ENCODE data around the gene PRPF19.

The PRPF19 gene

DNA sequence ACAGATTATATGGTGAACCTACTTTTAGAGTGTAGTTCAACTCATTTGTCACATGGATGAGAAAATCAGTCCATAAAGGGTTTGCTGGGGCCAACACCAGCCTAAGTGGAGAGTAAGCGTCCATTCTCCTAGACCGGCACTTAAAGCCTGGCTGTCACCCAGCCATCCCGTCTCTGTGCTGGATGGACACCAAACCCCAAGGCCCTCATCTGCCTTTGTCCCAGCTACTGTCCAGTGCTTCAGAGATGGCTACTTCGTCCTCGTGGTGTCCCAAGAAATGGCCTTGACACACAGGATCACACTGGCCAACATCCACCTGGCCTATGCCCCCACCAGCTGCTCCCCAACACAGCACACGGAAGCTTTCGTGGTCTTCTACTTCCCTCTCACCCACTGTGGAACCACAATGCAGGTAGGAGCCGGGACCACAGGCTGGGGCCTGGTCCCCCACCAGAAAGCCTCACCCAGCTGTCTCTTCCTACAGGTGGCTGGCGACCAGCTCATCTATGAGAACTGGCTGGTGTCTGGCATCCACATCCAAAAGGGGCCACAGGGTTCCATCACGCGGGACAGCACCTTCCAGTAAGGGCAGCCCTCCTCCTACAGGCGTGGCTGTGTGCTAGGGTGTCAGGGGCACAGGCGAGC is 35.5 kb downstream of the PRPF19 start:
- no peak overlapping the region for H3K27ac ChIP-seq (ENCODE audit: low read length)
- peaks cover 8 to 15% of the 10 kb centered on the region in 2 donors for H3K4me1 ChIP-seq (ENCODE audit: control insufficient read depth in 1 of 2, insufficient read depth in 2 of 2, low read length in 2 of 2)

GRCh38 chr11:60870276-60870675 is 36.1 kb downstream of the PRPF19 start:
- H3K27ac ChIP-seq (ENCODE audit: low read length), result no peak overlapping the region
- H3K9me3 ChIP-seq (ENCODE audit: control insufficient read depth in 1 of 2, low read length in 2 of 2), result no peaks in the 10 kb centered on the region
- no peaks in the 10 kb centered on the region for H3K27me3 ChIP-seq (ENCODE audit: low read depth, low read length)
- no peak overlapping the region for H3K4me3 ChIP-seq (ENCODE audit: low read depth in 1 of 2, low read length in 2 of 2)
- H3K4me1 ChIP-seq (ENCODE audit: control insufficient read depth in 1 of 2, insufficient read depth in 2 of 2, low read length in 2 of 2), result peaks cover 8 to 15% of the 10 kb centered on the region in 2 donors
- no peaks in the 10 kb centered on the region for H3K36me3 ChIP-seq (ENCODE audit: control insufficient read depth in 1 of 2, insufficient read depth in 2 of 2, low read length in 2 of 2)

More for the DNA sequence above, 35.5 kb downstream of the PRPF19 start:
- Histone ChIP-seq H3K4me3 (ENCODE audit: low read depth in 1 of 2, low read length in 2 of 2) (no peak overlapping the region), H3K36me3 (ENCODE audit: control insufficient read depth in 1 of 2, insufficient read depth in 2 of 2, low read length in 2 of 2) (no peaks in the 10 kb centered on the region), H3K9me3 (ENCODE audit: control insufficient read depth in 1 of 2, low read length in 2 of 2) (no peaks in the 10 kb centered on the region), H3K27me3 (ENCODE audit: low read depth, low read length) (no peaks in the 10 kb centered on the region)

- H3K36me3 ChIP-seq (ENCODE audit: control insufficient read depth in 1 of 2, insufficient read depth in 2 of 2, low read length in 2 of 2), result no peaks in the 10 kb centered on the region
- peaks cover 8 to 15% of the 10 kb centered on the region in 2 donors for H3K4me1 ChIP-seq (ENCODE audit: control insufficient read depth in 1 of 2, insufficient read depth in 2 of 2, low read length in 2 of 2)
- H3K9me3 ChIP-seq (ENCODE audit: control insufficient read depth in 1 of 2, low read length in 2 of 2), result no peaks in the 10 kb centered on the region
- no peak overlapping the region for H3K4me3 ChIP-seq (ENCODE audit: low read depth in 1 of 2, low read length in 2 of 2)
- no peaks in the 10 kb centered on the region for H3K27me3 ChIP-seq (ENCODE audit: low read depth, low read length)
- no peak overlapping the region for H3K27ac ChIP-seq (ENCODE audit: low read length)
Observed at GRCh38 chr11:60869451-60869825, 36.9 kb downstream of the PRPF19 start.

- H3K4me3 ChIP-seq (ENCODE audit: low read depth in 1 of 2, low read length in 2 of 2), result no peak overlapping the region
- no peaks in the 10 kb centered on the region for H3K36me3 ChIP-seq (ENCODE audit: control insufficient read depth in 1 of 2, insufficient read depth in 2 of 2, low read length in 2 of 2)
- no peak overlapping the region for H3K27ac ChIP-seq (ENCODE audit: low read length)
- H3K9me3 ChIP-seq (ENCODE audit: control insufficient read depth in 1 of 2, low read length in 2 of 2), result no peaks in the 10 kb centered on the region
- H3K27me3 ChIP-seq (ENCODE audit: low read depth, low read length), result no peaks in the 10 kb centered on the region
- H3K4me1 ChIP-seq (ENCODE audit: control insufficient read depth in 1 of 2, insufficient read depth in 2 of 2, low read length in 2 of 2), result peaks cover 8 to 15% of the 10 kb centered on the region in 2 donors
Observed at GRCh38 chr11:60868682-60869450, 37.5 kb downstream of the PRPF19 start.

DNA sequence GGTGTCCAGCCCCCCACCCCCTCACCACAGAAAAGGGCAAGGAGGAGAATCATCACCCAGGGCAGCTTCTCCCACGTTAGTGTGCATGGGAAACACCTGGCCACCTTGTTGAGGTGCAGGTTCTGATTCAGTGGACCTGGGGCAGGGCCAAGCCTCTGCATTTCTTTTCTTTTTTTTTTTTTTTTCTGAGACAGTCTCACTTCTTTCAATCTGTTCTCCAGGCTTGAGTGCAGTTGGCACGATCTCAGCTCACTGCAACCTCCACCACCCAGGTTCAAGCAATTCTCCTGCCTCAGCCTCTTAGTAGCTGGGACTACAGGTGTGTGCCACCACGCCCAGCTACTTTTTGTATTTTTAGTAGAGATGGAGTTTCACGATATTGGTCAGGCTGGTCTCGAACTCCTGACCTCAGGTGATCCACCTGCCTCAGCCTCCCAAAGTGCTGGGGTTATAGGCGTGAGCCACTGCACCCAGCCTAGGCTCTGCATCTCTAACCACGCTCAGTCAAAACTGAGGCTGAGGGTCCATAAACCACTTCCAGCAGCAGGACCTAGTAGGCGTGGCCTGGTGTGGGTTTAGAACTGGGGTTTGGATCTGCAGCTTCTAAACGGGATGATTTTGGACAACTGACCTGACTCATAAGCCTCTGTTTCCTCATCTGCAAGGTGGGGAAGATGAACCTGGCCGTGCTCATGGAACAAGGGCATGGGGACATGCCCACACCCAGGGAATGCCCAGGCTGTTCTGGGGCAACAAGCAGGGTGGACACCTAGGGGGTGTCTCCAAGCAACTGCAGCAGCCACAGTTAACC is 38.3 kb downstream of the PRPF19 start:
- H3K9me3 ChIP-seq (ENCODE audit: control insufficient read depth in 1 of 2, low read length in 2 of 2), result no peaks in the 10 kb centered on the region
- H3K4me3 ChIP-seq (ENCODE audit: low read depth in 1 of 2, low read length in 2 of 2), result no peak overlapping the region
- no peaks in the 10 kb centered on the region for H3K27me3 ChIP-seq (ENCODE audit: low read depth, low read length)
- peaks cover 8 to 15% of the 10 kb centered on the region in 2 donors for H3K4me1 ChIP-seq (ENCODE audit: control insufficient read depth in 1 of 2, insufficient read depth in 2 of 2, low read length in 2 of 2)
- H3K27ac ChIP-seq (ENCODE audit: low read length), result no peak overlapping the region
- no peaks in the 10 kb centered on the region for H3K36me3 ChIP-seq (ENCODE audit: control insufficient read depth in 1 of 2, insufficient read depth in 2 of 2, low read length in 2 of 2)

DNA sequence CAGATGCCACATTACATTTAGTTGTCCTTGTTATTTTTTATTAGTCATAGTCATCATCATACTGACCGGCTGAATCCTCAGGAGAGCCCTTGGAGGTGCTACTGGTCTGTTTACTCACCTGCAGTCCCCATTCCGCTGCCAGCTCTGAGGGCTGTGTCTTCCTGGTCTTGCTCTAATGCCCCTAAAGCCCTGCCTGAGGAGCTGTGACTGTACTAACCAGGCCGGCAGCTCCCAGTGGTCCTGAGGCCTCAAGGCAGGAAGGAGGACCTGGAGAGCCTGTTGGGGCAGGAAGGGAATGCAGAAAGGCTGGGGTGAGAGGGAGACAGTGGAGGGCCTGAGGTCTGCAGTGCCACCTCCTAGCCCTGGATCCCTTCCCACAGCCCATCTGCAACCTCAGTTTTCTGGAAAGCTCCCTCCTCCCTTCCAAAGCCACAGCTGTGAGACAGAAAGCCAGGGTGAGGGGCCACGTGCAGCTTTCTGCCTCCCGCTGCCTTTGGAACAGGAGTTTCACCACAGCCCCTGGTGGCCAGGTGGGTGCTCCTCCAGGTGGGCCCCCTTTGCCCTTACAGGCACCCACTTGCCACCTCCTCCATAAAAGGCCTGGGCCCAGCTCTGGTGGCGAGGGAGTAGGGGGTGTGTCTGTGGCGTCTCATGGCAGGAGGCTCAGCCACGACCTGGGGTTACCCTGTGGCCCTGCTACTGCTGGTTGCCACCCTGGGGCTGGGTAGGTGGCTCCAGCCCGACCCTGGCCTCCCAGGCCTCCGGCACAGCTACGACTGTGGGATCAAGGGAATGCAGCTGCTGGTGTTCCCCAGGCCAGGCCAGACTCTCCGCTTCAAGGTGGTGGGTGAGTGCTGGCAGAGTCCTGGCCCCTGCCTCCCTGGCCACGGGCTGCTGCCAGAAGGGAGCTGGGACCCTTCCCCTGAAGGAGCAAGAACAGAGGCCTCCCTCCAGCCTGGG is 39.2 kb downstream of the PRPF19 start, which contains the start of gene ZP1:
Gene ZP1 (plus strand): TSS at position 632 of the 960 bp plus-strand sequence. CDS start 20 bp downstream, at position 652.
- Histone ChIP-seq H3K4me3 (ENCODE audit: low read depth in 1 of 2, low read length in 2 of 2) (no peak within 1 kb of the TSS), H3K36me3 (ENCODE audit: control insufficient read depth in 1 of 2, insufficient read depth in 2 of 2, low read length in 2 of 2) (no peaks in the 10 kb centered on the region), H3K9me3 (ENCODE audit: control insufficient read depth in 1 of 2, low read length in 2 of 2) (no peaks in the 10 kb centered on the region), H3K27me3 (ENCODE audit: low read depth, low read length) (no peaks in the 10 kb centered on the region), H3K4me1 (ENCODE audit: control insufficient read depth in 1 of 2, insufficient read depth in 2 of 2, low read length in 2 of 2) (peaks cover 3 to 8% of the 10 kb centered on the region in 2 donors), H3K27ac (ENCODE audit: low read length) (no peak within 1 kb of the TSS)

GRCh38 chr11:60864856-60865513 is 41.4 kb downstream of the PRPF19 start:
- H3K27ac ChIP-seq (ENCODE audit: low read length), result no peak overlapping the region
- H3K4me1 ChIP-seq (ENCODE audit: control insufficient read depth in 1 of 2, insufficient read depth in 2 of 2, low read length in 2 of 2), result no peaks in the 10 kb centered on the region
- no peaks in the 10 kb centered on the region for H3K36me3 ChIP-seq (ENCODE audit: control insufficient read depth in 1 of 2, insufficient read depth in 2 of 2, low read length in 2 of 2)
- H3K4me3 ChIP-seq (ENCODE audit: low read depth in 1 of 2, low read length in 2 of 2), result no peak overlapping the region
- no peaks in the 10 kb centered on the region for H3K27me3 ChIP-seq (ENCODE audit: low read depth, low read length)
- H3K9me3 ChIP-seq (ENCODE audit: control insufficient read depth in 1 of 2, low read length in 2 of 2), result no peaks in the 10 kb centered on the region

DNA sequence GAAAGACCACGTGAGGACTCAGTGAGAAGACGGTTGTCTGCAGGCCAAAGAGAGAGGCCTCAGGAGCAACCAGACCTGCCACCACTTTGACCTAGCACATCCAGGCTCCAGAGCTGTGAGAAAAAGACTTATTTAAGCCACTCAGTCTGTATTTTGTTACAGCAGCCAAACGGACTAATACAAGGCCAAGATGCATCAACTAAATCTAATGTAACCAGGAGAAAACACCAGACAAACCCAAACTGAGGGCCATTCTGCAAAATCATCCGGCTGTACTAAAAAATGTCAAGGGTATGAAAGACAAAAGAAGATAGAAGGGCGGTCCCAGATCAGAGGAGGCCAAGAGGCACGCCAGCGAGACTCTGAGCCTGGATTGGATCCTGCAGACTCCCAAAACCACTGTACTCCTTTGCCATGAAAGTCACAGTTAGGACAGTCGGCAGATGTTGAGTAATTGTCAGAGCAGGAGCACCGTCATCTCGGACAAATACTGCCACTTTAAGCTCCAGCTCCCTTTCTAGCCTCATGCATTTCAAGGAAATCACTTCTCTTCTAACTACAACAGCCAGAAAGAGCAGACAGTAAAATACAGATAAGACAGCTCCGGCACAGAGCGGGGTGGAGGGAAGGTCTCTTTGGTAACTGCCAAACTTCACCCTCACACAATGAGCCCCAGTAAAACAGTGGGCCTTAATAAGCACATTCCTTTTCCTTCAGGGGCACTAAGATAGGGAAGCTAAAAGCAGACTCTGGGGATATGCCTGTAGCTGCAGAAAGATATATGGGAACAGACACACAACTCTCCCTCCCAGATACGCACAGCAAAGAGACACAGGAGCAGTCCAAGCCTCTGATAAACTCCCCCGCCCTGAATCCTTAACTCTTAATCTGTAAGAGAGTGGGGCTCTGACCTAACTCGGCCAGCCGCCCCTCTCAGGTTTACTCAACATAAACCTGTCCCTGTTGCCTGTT is 42.5 kb downstream of the PRPF19 start:
- Histone ChIP-seq H3K9me3 (ENCODE audit: control insufficient read depth in 1 of 2, low read length in 2 of 2) (no peaks in the 10 kb centered on the region), H3K27ac (ENCODE audit: low read length) (no peak overlapping the region), H3K27me3 (ENCODE audit: low read depth, low read length) (no peaks in the 10 kb centered on the region), H3K4me1 (ENCODE audit: control insufficient read depth in 1 of 2, insufficient read depth in 2 of 2, low read length in 2 of 2) (no peaks in the 10 kb centered on the region), H3K36me3 (ENCODE audit: control insufficient read depth in 1 of 2, insufficient read depth in 2 of 2, low read length in 2 of 2) (no peaks in the 10 kb centered on the region), H3K4me3 (ENCODE audit: low read depth in 1 of 2, low read length in 2 of 2) (no peak overlapping the region)

DNA sequence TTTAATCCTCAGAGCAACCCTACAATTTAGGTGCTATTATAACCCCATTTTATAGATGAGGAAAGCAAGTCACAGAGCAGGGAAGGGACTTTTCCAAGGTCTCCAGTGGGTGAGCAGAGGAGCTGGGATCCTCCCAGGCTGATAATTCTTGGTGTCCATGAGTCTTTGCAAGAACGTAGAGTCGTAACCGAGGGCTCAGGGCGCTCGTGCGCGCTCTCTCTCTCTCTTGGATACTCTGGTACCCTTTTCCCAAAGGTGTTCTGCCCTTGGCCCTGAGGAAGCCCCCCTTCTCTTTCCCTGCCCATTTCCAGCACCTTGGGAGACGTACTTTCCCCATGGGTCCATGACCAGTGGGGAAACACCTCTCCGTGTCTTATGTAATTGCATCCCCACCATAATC is 44.2 kb downstream of the PRPF19 start:
- no peaks in the 10 kb centered on the region for H3K36me3 ChIP-seq (ENCODE audit: control insufficient read depth in 1 of 2, insufficient read depth in 2 of 2, low read length in 2 of 2)
- no peak overlapping the region for H3K27ac ChIP-seq (ENCODE audit: low read length)
- no peaks in the 10 kb centered on the region for H3K27me3 ChIP-seq (ENCODE audit: low read depth, low read length)
- H3K4me3 ChIP-seq (ENCODE audit: low read depth in 1 of 2, low read length in 2 of 2), result no peak overlapping the region
- no peaks in the 10 kb centered on the region for H3K9me3 ChIP-seq (ENCODE audit: control insufficient read depth in 1 of 2, low read length in 2 of 2)
- no peaks in the 10 kb centered on the region for H3K4me1 ChIP-seq (ENCODE audit: control insufficient read depth in 1 of 2, insufficient read depth in 2 of 2, low read length in 2 of 2)
